ENCODE results near the gene CHPF2.

CHPF2 gene

GRCh38 chr7:151246851-151247580 lies 14.7 kb downstream of the CHPF2 start:
- no peak for DNase-seq (ENCODE audit: low read depth)

- DNase-seq (ENCODE audit: low read depth) = no peak
Observed at GRCh38 chr7:151247611-151248345, 15.5 kb downstream of the CHPF2 start.

DNA sequence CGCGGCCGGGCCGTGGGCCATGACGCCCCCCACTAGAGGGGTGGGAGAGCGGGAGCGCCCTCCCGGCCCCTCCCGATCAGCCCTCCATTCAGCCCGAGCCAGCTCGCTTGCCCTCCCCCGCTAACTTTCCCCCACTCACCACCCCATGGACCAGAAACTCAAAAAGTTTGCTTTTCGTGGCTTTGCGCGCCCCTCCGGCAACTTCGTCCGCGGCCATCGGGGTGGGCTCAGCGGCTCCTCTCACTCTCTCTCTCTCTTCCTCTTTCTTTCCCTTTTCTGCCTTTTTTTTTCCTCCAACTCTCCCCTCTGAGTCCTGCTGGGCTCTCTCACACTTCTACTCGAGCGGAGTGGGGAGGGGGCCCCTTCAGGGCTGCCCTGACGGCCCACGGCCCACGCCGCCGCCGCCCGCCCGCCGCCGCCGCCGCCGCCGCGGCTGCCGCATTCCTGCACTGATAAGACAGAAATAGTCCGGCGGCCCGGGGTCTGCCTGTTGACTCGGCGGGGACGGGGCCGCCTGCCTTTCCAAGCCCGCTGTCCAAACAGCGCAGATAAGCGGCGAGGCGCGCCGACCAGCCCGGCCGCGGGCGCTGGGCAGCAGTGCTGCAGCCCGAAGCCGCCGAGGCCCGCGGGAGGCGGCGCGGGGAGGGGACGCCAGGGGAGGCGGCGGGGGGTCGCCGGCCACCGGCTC lies 16.2 kb downstream of the CHPF2 start, which contains the start of gene SMARCD3:
TSS of gene SMARCD3 (minus strand) at position 349 of the 688 bp plus-strand sequence. CDS start at position 217, 132 bp downstream.
- no peak for DNase-seq (ENCODE audit: low read depth)

DNA sequence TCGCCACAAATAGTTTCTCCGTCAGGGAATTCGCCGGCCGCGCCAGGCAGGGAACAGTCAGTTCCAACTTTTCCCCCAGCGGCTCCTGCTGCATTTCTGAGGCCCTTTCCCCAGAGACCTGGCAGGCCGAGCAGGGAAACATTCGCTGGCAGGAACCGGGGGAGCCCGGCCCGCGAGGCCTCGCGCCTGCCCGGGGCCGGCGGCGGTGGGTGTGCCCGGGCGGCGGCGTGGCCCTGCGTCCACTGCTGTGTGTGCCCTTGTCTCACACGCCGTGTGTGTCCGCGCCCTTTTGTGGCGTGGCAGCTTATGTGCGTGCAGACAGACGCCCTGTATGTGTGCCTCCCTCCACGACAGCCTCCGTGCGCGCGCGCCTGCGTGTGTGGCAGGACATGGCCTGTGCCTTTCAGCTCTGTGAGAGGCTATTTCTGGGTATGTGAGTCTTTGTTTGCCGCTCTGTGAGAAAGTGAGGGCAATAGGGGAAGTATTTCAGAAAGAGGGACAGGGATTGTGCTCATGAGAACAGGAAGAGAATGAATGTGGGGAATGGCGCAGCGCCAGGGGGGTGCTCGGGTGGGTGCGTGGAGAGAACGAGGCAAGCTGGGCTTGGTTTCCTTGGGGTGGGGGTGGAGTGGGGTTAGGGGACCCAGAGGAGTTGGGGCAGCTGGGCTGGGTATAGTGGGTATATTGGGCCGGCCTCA lies 16.9 kb downstream of the CHPF2 start:
- DNase-seq (ENCODE audit: low read depth) = no peak

DNA sequence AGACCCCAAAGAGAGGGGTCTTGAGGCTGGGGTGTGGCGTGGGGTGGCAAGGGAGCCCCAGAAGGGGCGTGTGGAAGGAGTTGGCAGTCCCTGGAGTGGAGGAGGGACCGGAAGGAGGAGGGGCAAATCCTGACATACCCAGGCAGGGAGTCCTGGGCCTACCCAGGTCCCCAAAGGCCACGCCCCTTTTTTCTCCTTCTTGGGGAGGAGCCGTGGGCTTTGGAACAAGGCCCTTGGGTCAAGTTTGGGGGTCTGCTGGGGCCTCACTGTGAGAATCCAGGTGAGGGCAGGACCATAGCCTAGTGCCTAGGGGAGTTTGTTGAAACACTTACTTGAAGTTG lies 17.4 kb downstream of the CHPF2 start:
- DNase-seq (ENCODE audit: low read depth) = no peak

DNA sequence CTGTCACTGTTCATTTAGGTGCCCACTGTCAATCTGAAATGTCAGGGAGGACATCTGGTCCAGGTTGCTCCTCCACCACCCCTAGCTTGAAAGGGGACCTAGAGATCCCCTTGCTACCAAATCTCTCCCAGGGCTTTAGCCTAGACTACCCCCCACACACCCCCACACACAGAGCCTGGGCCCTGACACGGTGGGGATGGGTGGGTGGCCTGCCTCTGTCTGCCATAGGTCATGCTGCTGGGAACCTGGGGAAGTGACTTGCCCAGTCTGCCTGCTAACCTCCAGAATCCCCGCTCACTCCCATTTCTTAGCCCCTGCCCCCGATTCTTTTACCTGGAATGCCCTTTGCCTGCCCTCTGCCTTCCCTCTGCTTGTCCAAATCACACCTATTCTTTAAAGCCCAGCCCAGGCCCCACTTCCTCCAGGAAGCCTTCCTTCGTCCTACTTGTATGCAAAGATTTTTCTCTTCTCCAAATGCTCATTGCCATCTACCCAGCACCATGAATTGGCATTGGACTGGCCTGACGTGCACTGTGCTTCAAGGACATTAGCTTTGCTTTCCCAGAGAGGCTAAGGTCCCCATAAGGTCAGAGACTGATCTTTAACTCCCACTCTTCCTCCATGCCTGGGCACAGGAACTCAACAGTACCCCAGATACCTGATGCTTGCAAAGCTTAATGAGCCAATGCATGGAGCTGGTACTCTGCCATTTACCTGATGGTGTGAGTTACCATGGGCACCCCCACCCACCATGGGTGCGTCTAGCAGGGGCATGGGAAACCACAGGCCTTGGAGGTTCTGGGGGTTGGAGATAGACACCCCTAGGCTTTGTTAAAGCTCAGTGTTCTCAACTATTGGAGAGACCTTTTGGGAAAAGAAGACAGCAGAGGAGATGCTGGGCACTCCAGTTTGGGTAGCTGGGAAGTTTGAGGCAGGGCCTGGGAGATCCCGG lies 18.2 kb downstream of the CHPF2 start:
- no peak for DNase-seq (ENCODE audit: low read depth)

GRCh38 chr7:151251328-151251688 lies 19.0 kb downstream of the CHPF2 start:
- no peak for DNase-seq (ENCODE audit: low read depth)

DNA sequence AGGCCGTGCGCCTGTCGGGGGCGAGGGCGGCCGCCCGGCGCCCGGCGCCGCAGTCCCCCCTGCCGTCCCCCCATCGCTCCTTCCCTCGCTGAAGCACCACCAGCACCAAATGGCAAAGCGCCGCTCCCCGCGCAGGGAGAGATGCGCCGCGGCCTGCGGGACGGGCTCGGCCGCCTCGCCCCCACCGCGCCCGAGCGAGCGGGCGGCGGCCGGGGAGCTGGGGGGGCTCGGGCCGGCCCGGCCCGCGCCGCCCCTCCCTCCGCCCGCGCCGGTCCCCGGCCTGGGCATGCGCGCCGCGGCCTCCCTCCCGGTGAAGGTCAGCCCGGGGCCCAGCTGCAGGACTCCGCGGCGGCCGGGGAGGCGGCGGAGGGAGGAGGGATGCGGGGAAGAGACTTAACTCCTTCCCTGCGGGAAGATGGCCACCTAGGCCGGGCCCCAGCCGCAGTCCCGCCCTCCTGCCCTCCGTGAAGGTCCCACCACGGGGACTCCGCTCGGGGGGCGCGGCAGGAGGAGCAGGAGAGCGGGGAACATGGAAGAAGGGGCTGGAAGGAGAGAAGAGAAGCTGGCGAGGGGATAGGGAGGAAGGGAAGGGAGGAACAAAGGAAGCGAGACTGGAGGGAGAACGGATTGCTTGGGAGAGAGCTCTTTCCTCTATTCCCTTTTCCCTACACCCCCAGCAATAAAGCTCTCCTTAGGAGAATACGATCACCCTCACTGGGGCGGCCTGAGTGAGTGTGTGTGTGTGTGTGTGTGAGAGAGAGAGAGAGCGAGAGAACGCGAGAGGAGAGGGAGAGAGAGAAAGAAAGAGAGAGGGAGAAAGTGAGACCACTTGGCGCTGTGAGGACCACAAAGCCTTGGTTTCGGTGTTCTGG lies 19.6 kb downstream of the CHPF2 start:
- DNase-seq (ENCODE audit: low read depth) = no peak

DNA sequence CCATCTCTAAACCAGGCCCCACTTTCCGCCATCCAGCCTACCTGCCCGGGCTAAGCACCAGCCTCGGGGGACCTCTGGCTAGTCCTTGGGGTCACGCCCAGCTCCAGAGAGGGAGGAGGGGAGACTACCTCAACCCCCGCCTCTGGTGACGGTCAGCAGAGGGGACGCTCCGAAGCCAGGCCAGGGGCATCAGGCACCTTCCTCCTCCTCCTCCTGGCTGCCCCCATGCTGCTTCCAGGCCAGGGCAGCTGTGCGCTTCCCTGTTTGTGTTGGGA lies 20.2 kb downstream of the CHPF2 start:
- DNase-seq (ENCODE audit: low read depth) = no peak

DNA sequence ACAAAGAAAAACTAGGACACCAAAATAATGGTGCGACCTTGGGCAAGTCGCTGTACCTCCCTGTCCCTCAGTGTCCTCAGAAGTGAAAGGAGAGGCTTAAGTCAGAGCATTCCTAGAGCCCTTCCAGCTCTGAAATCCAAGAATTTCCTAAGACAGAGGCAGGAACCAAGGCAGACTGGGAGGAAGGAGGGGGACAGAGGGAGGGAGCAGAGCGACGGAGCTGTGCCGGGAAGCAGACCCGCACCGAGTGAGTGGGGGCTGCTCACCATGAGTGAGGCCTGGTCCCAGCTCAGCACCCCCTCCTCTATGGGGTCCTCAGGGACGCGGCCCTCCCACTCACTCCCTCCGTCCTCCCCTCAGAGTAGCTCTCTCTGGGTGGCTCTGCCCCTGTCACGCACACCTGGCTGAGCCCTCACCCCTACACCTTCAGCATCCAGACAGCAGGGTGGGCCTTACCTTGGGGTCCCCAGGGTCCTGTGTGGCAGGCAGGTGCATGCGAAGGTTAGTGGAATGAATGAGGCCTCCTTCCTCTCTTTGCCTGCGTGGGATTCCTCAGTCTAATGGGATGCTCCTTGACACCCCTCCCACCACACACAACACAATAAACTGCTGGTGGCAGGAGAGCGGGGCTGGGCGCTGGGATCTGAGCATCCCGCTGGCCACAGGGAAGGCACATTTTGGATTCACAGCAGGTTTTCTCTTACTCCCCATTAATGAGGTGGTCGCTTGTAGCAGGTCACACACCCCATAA lies 20.9 kb downstream of the CHPF2 start:
- DNase-seq (ENCODE audit: low read depth) = no peak

DNA sequence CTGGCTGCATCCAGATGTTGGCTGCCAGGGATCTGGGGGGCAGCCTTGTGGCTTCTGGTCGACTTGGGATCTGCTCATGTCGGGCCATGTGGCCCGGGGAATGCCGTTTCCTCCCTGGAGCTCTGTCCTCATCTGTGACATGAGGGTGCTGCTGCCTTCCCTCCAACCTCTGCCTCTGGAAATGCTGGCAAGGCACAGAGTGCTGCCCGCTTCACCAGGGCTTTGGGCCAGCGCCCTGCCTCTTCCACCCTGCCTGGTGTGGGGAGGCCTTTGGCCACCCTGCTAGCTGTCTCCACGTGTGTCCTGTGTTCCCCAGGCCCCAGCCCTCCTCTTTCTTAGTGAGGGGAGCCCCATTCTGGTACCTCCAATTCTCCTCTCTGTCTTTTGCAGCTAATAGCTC lies 22.0 kb downstream of the CHPF2 start:
- DNase-seq (ENCODE audit: low read depth) = no peak

GRCh38 chr7:151254851-151255250 lies 22.6 kb downstream of the CHPF2 start:
- no peak for DNase-seq (ENCODE audit: low read depth)

- no peak for DNase-seq (ENCODE audit: low read depth)
Observed at GRCh38 chr7:151255390-151255789, 23.1 kb downstream of the CHPF2 start.

DNA sequence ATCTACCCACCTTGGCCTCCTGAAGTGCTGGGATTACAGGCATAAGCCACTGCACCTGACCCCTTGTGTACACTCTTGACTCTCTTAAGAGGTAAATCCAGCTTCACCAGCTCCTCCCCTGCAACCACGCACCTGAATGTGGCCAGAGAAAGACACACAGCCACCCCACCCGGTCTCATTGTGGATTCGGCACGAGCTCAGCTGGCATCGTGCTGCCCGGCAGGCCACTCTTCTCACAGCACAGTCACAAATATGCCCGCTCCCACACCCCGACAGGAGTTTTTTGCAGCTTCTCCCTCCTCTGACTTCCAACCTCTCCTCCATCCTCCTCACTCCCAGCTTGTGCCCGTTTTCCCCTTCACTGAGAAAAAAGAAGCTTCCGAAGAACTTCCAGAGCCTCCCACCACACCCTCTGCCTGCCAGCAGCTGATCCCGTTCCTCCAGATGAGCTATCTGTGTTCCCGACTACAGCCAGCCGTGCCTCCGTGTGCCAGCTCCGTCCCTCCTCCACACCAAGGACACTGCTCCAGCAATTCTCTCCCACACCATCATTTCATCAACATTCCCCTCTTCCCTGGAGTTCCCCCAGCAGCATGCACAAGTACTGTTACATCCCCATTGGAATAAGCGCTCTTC lies 24.2 kb downstream of the CHPF2 start:
- DNase-seq (ENCODE audit: low read depth) = no peak

DNA sequence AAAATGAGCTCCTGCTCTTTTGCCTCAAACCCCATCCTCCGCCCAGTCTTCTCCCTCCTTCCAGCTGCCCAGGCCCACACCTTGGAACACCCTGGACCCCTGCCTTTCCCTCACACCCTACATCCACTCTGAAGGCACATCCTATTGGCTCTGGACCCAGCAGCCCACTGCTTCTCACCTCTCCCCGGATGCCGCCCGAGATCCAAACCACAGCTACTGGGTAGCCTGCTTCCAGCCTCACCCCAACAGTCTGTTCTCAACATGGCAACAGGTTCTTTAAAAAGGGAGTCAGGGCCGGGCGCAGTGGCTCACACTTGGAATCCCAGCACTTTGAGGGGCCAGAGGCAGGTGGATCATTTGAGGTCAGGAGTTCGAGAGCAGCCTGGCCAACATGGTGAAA lies 25.7 kb downstream of the CHPF2 start:
- DNase-seq (ENCODE audit: low read depth) = no peak

DNA sequence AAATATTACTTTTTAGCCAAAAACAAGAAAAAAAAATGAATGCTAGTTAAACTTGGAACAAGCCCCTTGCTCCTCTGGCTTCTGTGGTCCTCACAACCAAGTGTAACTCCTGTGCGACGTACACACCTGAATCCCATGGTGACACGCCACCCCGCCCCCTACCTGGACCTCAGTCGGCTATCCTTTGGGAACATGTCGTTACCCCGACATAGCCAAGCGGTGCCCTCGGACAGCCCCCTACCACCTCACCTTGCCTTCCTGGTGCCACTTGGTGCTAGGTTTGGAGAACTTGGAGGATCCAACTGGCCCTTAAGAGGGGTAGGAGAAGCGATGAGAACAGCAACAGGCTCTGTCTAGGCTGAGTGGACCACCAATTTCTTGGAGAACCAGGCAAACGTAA lies 28.2 kb downstream of the CHPF2 start:
- no peak for DNase-seq (ENCODE audit: low read depth)

DNA sequence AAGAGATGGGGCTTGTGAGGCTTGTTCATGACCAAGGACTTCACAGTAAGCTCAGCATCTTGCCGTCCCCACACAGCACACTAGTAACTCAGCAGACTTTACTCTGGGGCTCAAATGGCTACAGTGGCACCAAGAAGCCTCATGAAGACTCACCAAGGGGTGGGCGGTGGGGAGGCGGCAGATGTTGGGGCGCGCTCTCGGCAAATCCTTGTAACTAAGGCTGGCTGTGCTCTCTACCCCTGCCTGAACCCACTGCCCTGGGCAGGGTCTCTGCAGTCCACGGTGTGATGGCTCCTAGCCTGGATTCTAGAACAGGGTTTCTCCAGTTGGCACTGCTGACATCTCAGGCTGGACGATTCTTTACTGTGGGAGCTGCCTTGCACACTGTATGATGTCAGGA lies 28.6 kb downstream of the CHPF2 start:
- DNase-seq (ENCODE audit: low read depth) = no peak

GRCh38 chr7:151261529-151261928 lies 29.2 kb downstream of the CHPF2 start:
- DNase-seq (ENCODE audit: low read depth) = no peak

- DNase-seq (ENCODE audit: low read depth) = no peak
Observed at GRCh38 chr7:151264615-151265014, 32.3 kb downstream of the CHPF2 start.
